HG02623 (cell line): Measurements from ENCODE around the gene BLOC1S4.
"Not testable (repeated sequence)": the region's sequence is repeated elsewhere in the genome, so short reads cannot be mapped to it uniquely, and the experiment has no call there.

ENCODE experiments used
- ATAC-seq: cut with Tn5 transposase; IDR thresholded peaks from one replicate; pipeline ENCODE4 v1.9.1; 2021; ENCODE audit warnings: moderate library complexity; ENCODE audit not compliant: unreplicated experiment

BLOC1S4 gene

GRCh38 chr4:6734165-6734786 is 18.3 kb downstream of the BLOC1S4 start:
- ATAC-seq, result no peak

DNA sequence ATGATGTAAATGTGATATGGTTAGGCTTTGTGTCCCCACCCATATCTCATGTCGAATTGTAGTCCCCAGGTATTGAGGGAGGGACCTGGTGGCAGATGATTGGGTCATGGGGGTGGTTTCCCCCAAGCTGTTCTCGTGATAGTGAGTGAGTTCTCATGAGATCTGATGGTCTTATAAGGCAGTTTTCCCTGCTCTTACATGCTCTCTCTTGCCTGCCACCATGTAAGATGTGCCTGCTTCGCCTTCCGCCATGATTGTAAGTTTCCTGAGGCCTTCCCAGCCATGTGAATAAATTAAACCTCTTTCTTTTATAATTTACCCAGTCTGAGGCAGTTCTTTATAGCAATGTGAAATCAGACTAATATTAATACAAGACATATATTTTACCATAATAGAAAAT is 23.9 kb downstream of the BLOC1S4 start:
- ATAC-seq, result no peak

- ATAC-seq, result no peak
Observed at GRCh38 chr4:6740347-6740746, 24.4 kb downstream of the BLOC1S4 start.

DNA sequence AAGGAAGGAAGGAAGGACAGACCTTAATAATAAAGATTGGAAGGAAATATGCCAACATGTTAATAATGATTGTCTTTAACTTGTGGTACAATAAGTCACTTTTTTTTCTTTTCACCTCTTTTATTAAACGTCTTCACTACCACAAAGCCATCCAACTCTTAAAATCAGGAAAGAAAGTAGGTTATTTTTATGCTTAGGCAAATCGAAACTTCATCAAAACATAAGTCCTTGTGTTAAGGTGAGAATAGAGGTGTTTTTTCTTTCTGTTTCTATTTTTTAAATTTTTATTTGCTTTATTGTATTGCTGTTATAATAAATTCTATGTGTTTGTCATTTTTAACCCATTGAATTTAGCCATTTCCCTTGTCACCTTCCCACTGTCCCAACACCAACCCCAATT is 26.5 kb downstream of the BLOC1S4 start:
- no peak for ATAC-seq

GRCh38 chr4:6742989-6743388 is 27.0 kb downstream of the BLOC1S4 start:
- ATAC-seq, result no peak

DNA sequence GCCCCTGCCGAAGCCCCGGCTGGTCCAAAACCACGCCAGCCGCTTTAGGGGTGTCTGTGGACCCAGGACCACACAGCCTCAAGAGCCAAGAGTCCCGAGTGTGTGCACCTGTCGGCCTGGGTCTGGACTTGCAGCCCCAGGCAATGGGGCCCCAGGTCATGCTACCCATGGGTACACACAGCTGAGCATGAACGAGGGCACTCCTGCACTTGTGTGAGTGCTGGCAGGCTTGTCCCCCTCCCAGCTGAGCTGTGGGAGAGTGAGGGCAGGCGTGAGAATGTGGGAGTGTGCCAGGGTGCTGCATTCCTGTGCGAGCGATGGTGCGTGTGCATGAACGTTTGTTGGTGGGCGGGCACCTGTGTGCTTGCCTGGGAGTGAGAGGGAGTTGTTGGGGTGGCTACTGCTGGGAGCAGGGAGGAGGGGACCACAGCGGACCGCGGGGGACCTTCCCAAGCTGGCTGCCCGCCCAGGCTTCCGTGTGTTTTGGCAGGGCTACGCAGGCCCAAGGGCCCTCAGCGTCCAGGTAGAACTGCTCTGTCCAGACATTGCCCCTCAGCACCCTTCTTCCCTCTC is 30.8 kb downstream of the BLOC1S4 start:
- no peak for ATAC-seq

DNA sequence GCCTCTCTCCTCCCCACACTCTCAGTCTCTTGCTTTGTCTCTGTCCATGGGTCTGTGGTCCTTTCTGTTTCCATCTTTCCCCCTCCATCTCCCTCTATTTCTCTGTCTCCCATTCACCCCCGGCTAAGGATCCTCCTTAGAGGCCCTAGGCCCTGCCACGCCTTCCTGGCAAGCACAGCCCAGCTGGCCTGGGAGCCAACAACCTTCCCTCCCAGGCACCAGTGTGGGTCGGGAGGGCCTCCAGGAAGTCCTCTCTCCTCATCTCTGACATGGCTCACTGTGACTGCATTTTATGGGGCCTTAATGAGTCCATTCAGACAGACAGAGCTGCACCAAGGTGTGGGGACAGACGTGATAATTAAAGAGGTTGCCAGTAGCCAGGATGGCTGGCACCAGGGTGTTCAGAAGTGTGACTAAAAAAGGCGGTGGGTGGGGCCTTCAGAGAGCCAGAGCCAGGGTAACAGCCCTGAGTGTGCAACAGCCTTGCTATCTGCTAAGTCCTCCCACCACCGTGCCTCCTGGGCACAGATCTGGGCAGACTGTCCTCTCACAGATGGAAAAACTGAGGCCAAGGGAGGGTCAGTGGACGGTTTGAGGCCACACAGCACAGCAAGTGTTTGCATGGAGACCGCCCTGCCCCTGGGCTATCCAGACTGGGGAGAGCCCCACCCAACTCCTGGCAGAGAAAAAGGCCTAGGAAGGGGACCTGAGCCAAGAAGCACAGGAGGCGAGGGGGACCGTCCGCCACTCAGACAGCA is 31.5 kb downstream of the BLOC1S4 start:
- ATAC-seq, result no peak

GRCh38 chr4:6748286-6748685 is 32.3 kb downstream of the BLOC1S4 start:
- ATAC-seq, result no peak

- no peak for ATAC-seq
Observed at GRCh38 chr4:6749340-6750171, 33.6 kb downstream of the BLOC1S4 start.

DNA sequence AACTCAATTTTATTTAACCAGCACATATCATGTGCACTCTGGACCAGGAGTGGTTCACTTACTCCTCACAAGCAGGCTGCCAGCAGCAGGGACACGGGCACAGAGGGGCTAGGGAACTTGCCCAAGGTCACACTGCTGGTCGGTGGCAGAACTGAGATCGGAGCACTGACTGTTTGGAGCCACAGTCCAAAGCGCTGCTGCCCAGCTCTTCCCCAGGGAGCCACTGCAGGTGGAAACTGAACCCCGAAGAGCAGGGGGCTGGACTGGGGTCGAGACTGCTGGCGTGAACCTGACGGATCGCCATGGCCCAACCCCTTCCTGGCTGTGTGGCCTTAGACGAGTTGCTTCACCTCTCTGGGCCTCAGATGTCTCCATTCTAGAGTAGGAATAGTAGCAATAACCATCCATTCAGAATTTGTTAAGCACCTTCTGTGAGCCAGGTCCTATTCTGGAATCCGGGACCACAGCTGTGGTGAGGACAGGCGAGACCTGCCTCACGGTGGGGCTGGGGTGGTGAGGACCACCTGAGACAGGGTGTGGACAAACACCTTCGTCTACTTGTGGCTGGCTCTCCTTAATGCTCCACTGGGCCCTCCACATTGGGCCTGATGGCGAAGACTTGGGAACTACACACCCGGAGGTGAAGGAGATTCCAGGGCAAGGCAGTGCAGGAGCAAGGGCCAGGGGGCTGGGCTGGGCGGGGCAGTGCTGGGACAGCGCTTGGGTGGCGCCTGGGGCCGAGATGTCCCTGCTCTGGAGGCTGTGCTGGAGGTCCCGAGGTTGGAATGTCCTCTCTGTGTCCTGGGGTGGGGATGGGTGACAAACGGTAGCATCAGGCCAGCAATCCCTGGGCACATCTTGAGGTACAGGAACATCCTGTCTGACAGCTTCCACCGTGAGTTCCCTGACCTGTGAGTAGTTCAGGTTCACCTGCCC is 34.6 kb downstream of the BLOC1S4 start:
- no peak for ATAC-seq

- no peak for ATAC-seq
Observed at GRCh38 chr4:6751611-6752485, 35.9 kb downstream of the BLOC1S4 start.

DNA sequence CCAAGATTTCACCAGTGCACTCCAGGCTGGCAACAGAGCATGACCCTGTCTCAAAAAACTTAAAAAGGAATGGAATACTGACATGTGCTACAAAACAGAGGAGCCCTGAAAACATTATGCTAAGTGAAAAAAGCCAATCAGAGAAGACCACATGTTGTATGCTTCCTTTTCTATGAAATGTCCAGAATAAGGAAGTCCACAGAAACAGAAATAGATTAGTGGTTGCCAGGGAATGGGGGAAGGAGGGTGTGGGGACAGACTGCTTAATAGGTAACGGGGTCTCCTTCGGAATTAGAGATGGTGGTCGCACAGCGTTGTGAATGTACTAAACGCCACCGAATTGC is 36.5 kb downstream of the BLOC1S4 start:
- ATAC-seq, result no peak

DNA sequence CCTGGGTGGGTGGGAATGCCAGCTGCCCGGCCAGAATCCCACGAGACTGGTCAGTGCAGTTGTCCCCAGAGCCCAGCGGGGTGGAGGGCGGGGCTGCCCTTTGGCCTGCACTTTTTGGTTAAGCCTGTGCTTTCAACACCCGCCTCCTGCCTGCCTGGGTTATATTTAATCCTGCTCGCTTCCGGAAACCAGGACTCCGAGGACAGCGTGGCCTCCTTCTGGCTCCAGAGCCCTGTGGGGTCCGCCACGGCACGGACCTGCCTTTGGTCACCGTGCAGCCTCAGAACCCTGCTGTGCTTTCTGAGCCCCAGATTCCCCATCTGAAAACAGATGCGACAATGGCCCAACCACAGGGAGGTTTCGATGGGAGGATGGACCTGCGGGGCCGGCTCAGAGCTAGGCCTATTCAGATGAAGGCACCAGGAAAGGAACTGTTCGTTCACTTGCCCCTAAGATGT is 37.2 kb downstream of the BLOC1S4 start:
- no peak for ATAC-seq

GRCh38 chr4:6753891-6754290 is 37.9 kb downstream of the BLOC1S4 start:
- ATAC-seq, result no peak

DNA sequence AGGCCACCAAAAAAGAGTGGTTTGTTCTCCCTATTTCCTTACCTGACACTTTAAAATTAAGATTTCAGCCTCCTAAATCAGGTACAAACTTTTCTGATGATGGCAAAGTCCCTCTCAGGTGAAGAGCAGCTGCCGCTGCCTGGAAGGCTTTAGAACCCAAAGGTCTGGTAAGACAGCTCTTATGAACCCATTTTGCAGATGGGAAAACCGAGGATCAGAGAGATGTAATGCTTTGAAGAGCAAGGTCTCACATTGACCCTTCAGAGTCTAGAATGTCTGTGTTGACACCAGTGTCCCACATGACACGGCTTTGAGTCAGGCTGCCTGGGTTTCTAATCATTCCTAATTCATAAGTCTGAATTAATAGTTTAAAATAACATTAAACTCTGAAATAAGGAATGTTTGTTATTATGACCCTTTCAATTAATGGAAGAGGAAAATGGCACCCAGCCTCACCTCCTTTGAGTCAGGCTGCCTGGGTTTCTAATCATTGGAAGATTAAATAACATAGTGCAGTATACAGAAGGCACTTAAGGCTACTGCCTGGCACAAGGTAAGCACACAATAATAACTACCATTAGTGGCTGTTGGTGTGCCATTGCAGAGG is 38.6 kb downstream of the BLOC1S4 start:
- no peak for ATAC-seq

- ATAC-seq, result no peak
Observed at GRCh38 chr4:6755088-6755753, 39.2 kb downstream of the BLOC1S4 start.

DNA sequence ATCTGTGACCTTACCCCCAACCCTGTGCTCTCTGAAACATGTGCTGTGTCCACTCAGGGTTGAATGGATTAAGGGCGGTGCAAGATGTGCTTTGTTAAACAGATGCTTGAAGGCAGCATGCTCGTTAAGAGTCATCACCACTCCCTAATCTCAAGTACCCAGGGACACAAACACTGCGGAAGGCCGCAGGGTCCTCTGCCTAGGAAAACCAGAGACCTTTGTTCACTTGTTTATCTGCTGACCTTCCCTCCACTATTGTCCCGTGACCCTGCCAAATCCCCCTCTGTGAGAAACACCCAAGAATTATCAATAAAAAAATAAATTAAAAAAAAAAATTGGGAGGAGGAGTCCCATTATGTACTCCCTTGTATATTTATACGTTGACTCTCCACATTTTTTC is 40.4 kb downstream of the BLOC1S4 start:
- not testable (repeated sequence) for ATAC-seq

DNA sequence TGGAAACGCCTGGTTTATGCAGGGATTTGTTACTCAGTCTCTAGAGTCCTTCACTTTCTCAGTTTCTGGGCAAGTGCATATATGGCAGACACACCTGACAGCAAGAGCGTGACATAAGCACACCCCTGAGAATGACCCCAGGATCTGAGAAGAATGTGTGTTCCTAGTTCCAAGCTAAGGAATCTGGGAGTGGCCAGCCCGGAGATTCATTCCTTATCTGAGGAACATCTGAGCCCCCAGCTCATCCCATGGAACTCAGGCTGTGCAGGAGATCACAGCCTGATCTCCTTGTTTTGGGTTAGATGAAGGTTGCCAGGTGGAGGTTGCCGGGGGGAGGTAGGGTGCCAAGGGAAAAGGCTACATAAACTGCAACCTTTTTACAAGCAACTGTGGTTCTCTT is 42.8 kb downstream of the BLOC1S4 start:
- no peak for ATAC-seq

- ATAC-seq, result no peak
Observed at GRCh38 chr4:6760865-6761264, 44.9 kb downstream of the BLOC1S4 start.
